GM21737 (cell line): ENCODE data around the gene KBTBD8.

Experiments used
- ATAC-seq: cut with Tn5 transposase; IDR thresholded peaks from one replicate; pipeline ENCODE4 v1.9.1; 2021; ENCODE audit warnings: mild to moderate bottlenecking, moderate library complexity; ENCODE audit not compliant: unreplicated experiment

The KBTBD8 gene

DNA sequence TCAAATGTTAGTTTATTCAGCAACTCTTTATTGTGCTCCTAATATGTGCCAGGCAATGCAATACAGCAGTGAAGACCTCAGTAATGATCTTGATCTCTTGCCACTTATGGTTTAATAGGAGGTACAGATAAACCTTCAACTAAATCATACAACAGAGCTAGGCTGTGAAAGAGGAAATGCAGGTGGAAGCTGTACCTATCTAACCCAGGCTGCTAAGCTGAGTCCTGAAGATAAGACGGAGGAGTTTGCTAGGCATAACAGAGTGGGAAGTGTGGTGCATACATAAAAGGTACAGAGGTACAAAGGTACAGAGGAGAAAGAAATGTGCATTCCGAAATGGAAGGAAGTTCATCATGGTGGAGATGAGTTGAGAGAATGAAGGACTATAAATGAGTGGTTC, 35.0 kb downstream of the KBTBD8 start:
- ATAC-seq = no peak

DNA sequence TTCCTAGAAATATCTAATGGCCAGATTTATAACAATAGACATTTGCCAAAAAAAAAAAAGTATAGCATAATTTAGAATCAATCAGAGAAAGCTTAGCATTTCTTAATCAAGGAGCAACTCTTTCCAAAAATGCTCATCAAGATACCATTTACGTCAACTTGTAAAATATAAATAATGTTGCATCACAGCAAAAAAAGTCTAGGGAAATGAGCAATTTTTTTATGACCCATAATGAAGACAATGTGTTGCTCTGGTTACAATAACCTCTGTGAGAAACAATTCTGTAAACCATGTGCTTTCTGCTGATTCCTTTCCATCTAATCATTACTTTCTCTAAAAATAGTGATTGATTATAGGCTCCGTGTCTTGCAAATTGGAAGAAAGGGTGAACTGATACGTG, 36.3 kb downstream of the KBTBD8 start:
- ATAC-seq = no peak

DNA sequence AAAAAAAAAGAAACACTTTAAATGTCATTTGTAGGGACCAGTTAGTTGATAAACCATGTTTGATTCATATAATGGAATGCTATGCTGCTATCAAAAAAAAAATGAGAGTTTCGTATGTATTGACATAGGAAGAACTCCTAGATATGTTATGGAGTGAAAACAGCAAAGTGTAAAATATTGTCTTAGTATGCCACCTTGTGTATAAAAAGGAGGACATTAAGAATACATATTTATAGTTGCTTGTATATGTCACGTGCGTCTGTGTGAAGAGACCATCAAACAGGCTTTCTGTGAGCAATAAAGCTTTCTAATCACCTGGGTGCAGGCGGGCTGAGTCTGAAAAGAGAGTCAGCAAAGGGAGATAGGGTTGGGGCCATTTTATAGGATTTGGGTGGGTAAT, 39.5 kb downstream of the KBTBD8 start:
- no peak for ATAC-seq

DNA sequence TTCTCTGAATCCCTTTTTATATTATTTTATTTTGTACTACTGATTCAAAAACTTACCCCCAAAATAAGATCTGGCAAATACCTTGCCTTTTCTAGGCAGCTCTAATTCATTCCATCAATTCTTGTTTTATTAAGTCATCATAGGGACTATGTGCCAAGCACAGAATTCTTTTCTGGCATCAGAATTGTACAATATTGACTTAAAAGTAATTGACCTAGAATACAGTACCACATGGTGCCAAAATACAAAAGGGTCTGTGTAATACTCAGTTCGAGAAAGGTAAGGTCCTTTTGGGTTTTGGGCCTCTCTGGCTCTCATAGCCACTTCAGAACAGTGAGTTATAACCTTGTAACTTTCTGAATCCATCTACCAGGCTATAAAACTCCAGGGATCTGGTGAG, 46.2 kb downstream of the KBTBD8 start:
- ATAC-seq = no peak

DNA sequence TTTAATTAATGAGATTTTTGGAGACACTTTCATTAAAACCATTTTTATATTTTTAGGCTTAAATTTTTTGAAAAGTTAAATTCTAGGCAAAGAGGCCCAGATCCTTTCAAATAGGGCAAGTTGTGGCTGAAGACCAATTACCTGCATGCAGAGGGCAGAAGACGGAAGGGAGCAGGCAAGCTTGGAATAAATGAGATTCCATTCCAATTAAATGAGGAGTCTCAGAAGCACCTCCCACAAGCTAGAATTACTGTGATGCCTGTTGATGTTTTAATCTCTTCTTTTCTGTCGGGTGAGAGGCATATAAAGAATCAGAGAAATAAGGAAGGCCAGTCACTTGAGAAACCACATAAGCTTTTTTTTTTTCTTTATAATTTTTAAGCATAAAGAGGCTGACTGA, 46.8 kb downstream of the KBTBD8 start:
- no peak for ATAC-seq

DNA sequence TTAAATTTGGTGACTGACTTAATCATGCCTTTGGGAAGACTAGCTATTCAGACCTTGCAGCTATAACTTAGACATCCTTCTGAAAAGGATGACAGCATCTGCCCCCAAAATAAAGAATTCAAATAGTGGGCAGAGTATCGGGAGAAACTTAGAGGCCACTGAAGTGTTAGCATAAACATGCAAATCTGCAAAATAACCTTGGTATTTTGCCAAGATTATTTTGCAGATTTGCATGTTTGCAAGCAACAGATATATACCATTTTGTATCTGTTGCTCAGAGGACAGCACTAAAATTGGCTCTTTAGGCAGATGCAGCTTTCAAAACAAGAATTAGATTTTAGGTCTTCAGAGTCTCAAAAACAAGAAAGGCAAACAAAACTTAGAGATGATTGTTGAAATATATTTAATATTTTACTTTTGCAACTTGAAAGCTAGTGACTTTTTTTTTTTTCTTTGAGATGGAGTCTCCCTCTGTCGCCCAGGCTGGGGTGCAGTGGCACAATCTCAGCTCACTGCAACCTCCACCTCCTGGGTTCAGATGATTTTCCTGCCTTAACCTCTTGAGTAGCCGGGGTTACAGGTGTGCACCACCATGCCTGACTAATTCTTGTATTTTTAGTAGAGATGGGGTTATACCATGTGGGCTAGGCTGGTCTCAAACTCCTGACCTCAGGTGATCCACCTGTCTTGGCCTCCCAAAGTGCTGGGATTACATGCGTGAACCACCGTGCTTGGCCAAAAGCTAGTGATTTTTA, 47.8 kb downstream of the KBTBD8 start:
- no peak for ATAC-seq

DNA sequence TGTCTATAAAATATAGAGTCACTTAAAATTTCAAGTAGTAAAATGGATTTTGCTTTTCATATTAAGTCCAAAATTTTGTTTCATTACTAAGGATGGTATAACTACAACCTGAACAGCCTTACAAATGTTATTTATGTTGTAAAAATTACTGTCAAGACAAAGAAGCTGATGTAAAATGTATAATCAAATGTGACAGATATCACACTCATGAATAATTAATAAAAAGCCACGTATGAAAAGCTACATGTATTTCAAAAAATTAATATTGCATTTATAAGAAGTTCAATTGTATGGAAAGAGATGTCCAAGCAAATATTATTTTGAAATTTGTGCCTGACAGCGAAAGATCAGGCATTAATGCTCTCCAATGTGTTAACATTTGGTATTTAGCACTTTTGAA, 48.9 kb downstream of the KBTBD8 start:
- ATAC-seq = no peak

DNA sequence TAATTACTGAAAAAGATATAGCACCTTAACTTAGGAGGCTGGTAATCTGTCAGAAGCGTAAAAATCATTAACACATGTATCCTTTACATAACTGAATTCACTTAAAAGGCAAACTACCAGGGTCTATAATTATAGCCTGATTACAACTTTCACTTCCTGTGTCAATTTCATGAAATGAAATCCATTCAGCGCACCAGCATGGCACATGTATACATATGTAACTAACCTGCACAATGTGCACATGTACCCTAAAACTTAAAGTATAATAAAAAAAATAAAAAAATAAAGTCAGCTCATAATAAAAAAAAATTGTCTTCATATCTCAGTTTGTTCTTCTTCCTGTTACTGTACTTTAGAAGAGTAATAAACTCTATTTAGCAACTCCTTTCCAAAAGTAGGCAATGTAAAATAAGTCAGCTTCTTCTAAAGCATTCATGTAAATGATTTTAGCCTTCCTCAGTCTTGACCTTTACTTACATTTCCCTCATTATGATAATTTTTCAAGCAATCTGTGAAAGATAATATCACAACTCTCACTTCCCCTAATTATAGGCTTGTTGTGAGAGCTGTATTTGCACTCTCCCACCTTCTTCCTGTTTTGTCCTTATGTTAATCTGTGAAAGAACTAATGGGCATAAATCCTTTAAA, 50.1 kb downstream of the KBTBD8 start:
- ATAC-seq = peak; percentile 91

DNA sequence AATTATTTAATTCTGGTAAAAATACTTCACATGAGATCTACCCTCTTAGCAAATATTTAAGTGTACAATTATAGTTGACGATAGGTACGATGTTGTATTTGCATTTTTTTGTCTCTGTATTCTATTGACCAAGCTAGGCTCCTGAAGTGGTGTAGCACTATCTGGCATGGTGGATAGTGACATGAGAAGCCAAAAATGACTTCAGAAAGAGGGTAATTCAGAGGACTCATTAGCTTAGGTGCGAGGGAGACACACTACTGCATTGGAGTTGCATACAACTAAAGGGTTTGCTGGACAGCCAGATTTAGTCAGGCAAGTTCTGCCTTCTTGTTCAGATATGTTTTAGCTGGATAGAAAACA, 50.6 kb downstream of the KBTBD8 start:
- ATAC-seq = peak; percentile 52

DNA sequence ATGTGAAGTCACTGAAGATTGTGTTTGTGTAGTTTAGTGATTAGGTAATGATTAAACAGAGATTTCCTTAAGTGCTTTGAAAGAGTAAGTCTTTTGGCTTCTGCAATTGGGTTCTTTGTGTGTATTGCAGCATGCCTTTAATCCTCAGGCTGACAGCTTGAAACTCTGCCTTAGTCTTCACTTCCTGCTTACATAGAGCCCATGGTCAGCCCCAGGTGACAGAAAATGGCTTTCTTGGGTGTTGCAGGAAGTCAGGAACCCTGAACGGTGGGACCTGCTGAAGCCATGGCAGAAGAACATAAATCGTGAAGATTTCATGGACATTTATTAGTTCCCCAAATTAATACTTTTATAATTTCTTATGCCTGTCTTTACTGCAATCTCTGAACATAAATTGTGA, 61.3 kb downstream of the KBTBD8 start:
- ATAC-seq = no peak
